Embryonic facial prominence (tissue), 1 donor: ENCODE results near the gene CRK.

Experiments used
- DNase-seq: peaks from one replicate; pipeline ENCODE4 v3.0.0-alpha.2; 2016; ENCODE audit errors: extremely low spot score

The CRK gene

DNA sequence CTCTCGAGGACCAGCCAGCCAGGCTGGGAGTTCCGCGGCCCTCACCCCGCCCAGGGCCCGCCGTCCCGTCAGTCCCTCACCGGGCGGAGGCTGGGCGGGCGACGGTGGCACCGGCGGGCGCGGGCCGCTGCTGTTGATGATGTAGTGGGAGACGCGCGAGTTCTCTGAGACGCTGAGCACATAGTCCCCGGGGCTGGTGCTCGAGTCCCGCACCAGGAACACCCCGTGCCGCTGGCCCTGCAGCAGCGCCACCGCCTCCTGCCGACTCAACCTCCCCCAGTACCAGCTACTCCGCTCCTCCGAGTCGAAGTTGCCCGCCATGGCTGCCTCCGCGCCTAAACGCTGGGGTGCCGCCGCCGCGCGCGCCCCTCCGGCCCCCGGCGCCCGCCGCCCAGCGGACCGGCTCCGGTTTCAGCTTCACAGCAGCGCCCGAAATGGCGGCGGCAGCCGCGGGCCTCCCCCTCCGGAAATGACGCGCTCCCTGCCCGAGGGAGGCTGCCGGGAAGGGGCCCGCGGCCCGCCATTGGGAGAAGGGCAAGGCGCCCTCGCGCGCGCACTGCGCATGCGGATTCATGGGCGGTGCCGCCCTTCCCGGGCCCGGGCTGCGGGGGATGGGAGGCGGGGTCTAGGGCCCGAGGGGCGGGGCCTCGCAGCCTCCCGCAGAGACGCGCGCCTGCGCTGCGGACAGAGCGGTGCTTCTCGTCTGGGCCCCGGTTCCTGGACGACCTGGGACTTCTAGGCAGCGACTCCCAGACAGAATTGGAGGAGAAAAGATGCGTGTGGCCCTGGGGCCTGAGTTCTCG lies at the start of gene CRK:
Gene CRK, minus strand, starts transcription at position 436 of the 803 bp plus-strand sequence. Its CDS starts 115 bp downstream, at position 321.
- peak; percentile 87 for DNase-seq

DNA sequence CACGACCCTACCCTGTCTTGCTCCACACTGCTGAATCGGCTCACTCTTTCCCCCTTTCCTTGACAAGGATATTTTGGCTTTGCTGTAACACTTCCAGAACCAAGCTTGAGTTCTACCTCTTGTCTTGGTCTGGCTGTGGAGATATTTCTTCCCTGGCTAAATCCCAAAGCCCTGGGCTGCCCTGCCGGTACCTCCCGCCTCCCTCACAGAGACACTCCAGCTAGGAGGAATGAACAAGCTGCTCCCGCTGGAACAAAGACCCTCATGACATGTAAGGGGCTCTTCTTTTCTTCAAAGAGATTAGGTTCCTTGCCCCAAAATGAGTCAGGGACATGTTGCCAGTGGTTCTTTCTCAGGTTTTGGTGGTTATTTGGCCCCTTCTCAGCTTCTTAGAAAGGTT lies 49.6 kb upstream of the CRK start:
- no peak for DNase-seq

DNA sequence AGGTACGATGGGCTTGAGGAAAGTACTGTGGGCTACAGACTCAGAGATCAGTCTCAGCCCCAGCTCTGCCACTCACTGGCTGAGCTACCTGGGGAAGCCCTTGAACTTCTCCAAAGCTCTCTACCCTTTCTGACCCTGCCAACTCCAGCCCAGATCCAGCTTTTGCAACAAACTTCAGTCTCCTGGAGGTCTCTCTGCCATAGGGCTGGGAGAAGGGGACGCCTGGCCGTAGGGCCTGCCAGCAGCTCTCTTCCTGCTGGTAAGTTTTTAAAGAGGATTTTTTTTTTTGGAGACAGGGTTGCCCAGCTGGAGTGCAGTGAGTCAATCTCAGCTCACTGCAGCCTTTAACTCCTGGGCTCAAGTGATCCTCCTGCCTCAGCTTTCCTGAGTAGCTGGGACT lies 48.8 kb upstream of the CRK start:
- no peak for DNase-seq

DNA sequence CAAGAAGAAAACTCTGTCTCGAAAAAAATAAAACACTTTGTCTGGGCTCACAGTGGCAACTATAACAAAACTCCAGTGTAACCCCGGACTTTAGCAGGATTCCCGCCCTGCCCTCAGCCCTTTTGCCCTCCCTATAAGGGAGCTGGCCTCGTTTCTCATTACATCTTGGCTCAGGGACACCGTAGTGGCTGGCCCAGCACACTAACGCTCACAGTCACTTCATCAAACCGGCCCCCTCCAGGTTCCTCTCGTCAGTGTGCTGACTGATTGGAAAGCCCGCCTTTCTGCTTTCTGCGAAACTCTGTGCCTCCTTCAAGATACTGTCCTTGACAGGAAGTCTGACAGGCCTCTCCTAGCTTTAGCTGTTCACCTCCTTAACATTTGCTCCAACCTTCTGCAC lies 47.7 kb upstream of the CRK start:
- DNase-seq: no peak

DNA sequence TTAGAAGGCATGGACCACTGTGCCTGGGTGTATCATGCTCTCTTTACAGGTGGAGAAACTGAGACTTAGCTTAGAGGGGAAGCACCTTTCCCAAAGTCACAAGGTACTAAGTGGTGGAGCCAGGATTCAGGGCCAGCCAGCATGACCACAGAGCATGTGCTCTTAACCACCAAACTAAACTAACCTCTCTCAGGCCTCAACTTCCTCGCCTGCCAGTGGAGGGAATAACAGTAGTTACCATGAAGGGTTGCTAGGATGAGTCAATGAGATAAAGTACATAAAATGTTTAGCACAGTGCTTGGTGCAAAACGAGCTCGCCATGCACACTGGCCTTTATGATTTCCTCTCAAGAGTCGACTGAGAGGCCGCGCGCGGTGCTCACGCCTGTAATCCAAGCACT lies 42.8 kb upstream of the CRK start:
- no peak for DNase-seq

DNA sequence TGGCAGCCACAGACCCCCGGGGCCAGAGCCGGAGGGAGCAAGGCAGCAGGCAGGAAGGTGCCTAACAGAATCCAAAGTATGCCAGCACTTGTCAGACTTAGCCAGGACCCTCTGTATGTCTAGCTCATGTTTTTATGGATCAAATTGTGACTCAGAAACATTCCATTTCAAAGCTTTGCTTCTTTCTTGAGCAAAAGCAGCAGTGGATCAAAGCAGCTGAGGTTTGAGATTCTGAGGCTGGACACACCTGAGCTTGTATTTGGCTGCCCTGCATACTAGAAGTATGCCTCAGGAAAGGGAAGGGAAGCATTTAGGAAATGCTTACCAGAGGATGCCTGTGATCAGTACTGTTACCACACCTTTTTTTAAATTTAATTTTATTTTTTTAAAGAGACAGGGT lies 42.2 kb upstream of the CRK start:
- DNase-seq: no peak

DNA sequence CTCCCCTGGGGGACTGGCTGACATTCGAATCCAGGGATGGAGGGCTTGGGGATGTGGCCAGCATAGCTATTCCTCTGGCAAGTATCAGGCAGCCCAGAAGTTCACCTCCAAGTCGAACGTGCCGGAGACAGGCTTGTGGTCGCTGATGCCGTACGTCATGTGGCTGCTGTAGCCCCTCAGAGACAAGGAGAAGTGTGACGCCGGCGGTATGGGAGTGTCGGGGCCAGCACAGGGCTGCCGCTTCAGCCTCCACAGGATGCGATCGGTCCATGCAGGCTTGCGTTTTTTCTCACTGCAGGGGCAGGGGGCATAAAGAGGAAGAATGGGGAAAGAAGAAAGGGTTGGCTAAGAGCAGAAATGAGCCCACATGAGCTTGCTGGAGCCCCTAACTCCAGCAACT lies 41.8 kb upstream of the CRK start:
- no peak for DNase-seq

DNA sequence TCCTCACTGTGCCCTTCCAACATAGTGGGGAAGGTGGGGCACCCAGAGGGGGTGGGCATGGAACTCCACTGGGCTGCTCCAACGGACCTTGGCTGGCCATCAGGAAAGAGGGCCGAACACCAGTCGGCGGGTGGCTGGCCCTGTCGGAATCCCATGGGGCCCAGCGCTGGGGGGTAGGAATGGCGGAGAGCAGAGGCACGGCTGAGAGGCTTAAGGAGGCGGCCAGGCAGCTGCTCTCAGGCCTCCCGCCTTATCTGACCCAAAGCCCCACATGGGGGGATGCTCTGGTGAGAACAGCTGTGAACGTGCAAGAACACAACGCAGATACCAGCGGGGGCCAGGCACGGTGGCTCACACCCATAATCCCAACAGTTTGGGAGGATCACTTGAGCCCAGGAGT lies 40.8 kb upstream of the CRK start:
- no peak for DNase-seq

DNA sequence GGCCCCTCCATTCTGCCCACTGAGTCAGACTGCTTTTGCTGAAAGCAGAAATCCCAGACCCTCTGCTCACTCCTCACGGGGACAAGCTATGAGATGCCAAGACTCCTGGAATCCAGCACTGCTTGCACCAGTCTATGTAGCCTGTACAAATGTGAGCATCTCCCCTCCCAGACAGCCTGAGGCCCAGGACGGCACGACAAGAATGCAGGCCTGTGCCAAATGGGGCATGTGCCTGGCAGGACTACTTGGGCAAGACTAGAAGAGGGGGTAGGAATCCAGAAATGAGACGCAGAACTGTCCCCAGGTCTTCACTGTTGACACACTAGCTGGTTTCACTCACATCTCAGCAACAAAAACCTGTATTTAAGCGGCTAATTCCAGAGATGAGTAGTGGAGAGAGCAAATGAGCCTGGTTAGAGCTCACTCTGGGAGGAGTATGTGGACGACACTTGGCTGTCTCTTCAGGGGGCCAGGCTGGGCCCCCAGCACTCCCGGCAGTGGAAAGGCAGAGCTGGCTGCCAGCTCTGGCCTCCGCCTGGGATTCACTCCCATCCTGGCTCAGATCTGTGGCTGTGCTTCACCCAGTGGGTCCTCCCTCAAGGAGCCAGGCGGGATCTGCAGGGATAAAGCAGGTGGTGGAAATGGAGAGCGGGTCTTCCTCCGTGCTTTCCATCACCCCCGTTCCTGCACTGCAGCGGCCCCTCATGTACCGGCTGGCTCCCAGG lies 39.4 kb upstream of the CRK start:
- DNase-seq: no peak

DNA sequence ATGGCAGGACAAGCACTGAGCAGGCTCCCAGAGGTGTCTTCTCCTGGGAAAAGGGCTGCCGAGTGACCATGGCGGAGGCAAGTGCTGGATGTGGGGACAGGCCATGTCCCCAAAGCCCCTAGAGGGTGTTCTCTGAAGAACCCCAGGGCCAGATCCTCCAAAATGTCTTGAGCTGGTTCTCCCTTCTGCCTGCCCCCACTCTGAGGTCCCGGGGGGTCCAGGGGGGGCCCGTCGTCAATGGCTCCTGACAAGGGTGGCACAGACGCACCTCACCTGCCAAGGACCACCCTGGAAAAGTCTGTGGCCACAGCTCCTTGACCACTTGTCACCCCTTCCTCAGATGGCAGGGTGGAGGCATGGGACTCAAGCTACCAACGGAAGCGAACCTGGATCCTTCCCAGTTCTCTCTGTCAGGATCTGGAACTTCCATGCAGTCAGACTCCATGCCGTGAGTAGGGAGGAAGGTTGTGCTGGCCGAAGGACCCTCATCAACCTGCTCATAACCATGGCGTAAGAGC lies 38.8 kb upstream of the CRK start:
- no peak for DNase-seq

DNA sequence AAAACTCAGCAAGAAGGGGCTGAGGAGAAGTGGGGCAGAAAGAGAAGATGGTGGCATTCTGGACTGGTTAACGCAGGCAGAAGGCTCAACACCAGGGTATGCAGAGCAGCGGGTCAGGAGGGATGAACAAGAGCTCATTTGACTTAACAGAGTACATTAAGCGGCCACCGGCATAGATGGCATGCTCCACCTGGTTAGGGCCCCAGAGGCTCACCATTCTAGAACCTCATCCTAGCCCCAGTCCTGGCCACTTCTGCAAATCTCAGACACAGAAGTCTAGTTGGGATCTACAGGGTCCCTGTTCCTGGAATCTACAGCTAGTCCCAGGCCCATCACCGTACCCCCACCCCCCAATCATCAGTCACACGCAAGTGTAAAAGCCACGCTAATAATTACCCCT lies 38.2 kb upstream of the CRK start:
- DNase-seq: no peak

DNA sequence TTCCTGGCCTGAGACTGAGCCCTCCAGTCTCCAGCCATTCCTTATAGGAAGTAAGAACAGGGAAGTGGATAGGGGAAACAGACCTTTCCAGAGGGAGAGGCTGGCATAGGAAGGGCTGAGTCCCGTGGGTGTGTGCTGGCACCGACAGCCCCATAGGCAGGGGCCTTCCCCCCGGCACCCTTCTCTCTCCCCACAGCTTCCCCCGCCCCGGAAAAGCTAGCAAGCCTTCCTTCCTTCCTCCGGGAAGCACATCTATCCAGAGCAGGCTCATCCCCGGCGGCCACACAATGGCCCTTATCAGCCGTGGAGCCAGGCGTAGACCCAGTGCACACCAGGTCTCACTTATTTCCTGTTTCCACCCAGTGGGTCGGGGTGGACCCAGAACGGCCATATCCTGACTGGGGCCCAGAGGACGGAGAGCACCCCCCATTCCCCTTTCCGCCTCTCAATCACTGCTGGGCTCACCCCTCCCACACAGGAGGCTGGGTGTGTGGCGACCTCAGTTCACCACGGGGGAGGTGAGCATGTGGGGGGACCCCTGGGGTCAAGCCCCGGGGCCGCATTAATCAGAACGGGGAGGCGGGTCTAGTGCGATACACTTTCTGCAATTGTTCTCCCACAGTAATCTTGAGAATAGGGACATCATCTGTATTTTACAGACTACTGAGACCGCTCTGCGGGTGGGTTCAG lies 37.4 kb upstream of the CRK start:
- no peak for DNase-seq

DNA sequence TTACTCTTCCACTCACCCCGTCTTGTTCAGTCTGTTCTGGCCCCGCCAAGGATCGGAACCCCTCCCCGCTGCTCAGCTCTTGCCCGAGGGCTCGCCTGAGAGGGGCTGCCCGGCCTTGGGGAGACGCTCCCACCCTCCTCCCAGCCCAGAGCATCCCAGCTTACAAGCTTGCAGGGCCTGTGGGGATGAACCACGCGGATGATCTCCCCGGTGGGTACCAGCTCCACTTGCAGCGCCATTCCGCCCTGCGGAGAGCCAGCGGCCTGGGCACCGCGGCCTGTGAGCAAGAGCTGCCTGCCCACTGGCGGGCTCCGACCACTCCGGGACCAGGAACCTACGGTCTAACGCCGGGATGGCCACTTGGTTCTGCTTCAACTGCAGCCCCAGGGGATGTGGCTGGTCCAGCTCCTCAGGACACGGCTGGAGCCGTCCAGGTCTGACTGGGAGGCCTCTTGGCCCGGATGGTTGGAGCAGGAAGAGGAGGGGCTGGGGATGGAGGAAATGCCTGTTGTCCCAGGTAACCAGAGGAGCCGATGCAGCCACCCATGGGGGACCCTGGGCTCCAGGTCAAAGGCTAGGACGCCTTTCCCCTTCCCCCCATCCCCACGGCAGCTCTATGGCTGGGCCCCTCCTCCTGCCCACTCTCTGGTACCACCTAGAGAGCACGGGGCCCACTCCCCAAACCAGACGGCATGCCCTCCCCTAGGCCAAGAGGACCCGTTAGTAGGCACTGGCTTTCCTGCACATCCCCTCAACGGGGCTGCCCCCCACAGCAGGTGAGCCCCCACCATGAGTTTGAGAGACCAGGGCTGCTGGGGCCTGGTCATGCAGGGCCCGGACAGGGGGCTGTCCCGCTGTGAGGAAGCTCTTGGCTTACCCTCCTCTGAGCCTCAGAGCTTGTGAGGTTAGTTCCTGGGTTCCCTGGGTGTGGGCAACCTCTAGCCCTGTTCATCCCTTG lies 36.5 kb upstream of the CRK start, which contains the start of gene MYO1C:
Gene MYO1C, minus strand, starts transcription at position 438 of the 958 bp plus-strand sequence. Its CDS starts 199 bp downstream, at position 239.
- no peak for DNase-seq

DNA sequence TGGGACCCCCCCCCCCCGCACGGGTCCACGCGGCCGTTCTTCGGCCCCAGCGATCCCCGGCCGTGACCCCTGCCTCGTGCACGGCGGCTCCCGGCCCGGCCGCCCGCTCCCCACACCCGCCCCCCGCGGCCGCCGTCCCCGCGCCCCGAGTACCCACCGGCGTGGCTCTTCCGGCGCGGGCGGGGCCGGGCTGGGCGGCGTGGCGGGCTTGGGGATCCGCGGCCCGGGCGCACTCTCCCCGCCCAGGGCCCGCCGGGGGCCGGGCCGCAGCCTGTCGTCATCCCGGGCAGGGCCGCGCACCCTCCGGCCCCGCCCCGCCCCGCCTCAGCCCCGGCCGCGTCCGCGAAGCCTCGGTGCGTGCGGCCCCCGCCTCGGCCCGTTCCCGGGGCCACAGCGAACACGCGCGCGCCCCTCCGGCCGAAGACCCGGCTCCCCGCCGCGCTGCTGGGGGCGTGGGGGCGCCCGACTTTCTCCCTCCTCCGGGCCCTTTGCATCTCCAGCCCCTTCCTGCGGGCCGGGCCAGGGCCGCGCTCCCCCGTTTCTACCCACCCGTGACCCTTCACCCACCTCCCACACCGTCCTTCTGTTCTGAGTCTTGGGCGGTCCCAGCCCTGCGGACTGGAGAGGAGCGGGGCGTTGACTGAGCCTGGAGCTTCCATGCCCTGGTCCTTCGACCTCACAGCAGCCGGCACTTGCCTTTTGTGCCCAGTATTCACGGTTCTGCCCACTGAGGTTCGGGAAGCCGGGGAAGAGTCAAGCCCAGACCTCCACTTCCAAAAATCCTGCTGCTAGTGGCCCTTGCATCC lies 35.6 kb upstream of the CRK start:
- DNase-seq: no peak

DNA sequence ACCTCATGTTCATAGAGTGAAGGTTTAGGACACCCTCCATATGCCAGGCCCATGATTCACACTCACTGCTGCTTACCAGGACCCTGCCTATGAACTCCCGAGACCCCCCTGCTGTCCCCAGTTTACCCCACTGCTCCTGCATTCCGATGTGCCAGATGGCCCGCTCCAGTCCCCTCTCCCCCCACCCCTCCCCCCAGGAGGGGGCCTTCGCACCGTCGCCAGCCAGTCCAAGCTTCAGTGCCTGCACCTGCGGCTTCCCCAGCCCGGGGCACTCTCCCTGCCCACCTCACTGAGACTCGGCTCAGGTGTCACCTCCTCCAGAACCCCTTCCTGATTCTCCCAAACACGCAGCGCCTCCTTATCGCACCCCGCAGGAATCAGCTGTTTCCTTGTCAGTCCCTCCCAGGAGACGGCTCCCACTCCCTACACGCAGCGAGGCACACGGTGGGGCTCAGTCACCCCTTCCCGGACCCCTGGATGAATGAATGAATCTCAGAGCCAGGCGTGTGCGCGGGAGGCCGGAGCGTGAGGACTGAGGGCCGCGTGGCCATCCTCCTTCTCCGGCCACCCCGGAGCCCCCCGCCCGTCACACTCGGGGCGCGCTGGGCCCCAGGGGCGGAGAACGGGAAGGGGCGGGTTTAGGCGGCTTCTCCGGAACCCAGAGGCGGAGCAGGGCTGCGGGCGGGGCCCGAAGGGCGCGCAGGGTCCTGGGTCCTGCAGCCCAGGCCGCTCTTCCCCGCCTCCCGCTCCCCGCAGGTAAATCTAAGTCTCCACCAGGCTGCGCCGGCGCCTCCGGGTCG lies 34.8 kb upstream of the CRK start:
- DNase-seq: no peak

DNA sequence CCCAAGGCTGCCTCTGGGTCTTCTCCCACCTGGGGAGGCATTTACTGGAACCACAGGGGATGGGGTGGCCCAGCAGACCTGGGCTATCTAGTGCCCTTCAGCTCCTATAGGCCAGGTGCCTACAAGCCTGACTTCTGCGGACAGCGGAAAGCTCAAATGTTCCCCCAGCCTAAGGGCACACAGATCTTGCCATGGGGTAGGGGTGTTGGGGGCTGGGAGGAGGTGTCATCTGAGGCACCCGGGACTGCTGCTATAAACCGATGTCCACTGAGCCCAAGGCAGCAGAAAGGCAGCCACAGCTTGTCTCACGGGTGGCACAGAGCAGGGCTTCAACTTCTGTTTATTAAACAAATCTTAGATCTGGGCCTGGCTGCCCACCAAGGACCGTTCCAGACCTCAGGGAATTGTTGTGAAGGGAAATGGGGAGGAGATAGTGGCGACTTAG lies 32.8 kb upstream of the CRK start:
- DNase-seq: no peak

DNA sequence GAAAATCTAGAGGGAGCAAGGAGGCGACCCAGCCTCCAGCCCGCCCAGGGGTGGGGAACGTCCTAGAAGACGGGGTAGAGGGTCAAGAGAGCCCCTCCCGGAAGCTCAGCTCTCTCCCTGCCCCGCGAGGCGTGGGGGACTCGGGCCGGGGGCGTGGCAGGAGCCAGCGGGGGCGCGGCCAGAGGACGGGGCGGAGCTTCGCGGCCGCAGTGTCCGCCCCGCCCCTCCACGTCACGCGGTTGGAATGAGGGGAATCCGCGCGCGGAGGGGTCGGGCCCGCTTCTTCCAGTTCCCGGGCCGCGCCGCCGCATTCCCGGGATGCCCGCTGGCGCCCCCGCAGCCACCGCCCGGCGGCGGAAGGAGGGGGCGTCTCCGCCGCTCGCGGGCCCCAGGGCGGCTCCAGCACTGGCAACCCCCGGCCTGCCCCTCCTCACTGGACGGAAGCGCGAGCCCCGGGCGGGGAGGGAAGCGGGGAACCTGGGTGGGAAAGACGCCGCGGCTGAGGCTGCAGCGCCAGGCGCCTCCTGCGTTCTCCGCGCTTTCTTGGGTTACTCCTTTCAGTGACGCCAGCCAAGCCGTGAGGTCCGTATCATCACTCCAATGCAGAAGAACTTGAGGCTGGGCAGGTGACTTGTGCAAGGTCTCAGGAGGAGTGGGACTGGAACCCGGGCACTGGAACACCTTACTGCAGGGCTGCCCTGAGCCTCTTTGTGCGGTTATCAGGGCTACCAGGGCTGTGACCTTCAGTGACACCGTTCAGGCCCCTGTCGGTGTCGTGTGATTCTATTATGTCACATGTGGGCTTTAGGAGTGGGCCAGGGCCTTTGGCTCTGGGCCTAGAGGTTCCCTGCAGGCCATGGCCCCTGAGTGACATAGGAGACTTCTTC lies 32.1 kb upstream of the CRK start:
- DNase-seq: peak; percentile 83
